ENCODE results near the gene CCNDBP1. TPM values are rescaled to one million over a fixed set of nuclear protein-coding genes. Genes with fewer than 3 reads are reported as not detected.

Gene CCNDBP1
- total RNA-seq, 1 donor from 2014 or later, result 71.0 TPM

DNA sequence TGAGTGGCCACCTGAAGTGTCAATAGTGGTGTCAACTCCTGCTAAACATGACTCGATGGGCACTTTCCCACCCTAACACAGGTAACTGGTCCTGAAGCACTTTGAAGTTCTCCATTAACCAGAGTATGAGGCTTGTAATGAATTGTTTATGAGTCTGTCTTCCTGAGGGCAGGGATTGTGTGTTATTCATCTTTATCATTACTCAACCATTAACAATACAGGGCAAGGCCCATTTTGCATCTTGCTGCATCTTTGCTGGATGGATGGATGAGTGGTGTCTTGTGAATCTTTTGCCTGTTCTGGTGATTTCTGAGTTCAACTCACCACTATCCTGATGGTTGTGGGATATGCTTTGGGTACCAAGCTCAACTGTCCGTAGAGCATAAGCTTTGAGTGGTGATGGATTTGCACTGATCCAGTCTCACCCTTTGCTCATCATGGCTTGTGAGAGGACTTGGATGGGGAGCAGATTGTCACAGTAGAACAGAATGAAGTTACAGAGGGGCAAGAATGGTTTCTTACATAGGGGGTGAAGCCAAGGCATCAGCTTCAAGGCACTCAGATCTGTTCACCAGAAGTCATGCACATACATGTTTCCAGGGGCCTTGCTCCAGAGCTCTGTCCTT, 57.9 kb downstream of the CCNDBP1 start:
- TF ChIP-seq CTCF (IDR thresholded peaks at IDR 0.05), result no peak
- DNase-seq (no peak), ATAC-seq (no peak)
- H3K27ac ChIP-seq, result no peak overlapping the region
- no peaks in the 10 kb centered on the region for H3K4me1 ChIP-seq
- no peaks in the 10 kb centered on the region for H3K27me3 ChIP-seq (ENCODE audit: low read depth)
- no peaks in the 10 kb centered on the region for H3K36me3 ChIP-seq
- H3K9me3 ChIP-seq, result no peaks in the 10 kb centered on the region
- intact Hi-C loops (cut with DNase I), result no loop called here
- H3K4me3 ChIP-seq, result no peak overlapping the region

DNA sequence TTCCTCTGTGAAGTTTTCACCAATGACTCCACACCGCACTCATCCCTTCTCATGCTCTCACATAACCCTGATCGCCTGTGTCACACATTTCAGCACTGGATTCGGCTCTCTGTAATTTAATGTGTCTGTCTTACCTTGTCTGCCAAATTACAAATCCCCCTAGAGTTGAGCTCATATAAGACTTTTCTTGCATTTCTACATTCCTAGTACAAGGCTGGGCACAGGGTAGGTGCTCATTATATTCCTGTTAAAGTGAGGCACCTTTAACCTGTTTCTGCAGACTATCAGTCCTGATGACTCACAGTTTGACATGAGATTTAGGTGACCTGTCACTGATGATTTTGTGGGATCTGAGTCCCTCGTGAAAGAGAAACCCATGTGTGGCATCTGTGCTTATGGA, 58.9 kb downstream of the CCNDBP1 start:
- ATAC-seq (no peak), DNase-seq (no peak)
- Histone ChIP-seq H3K27me3 (ENCODE audit: low read depth) (no peaks in the 10 kb centered on the region), H3K27ac (no peak overlapping the region), H3K36me3 (no peaks in the 10 kb centered on the region), H3K4me1 (no peaks in the 10 kb centered on the region), H3K9me3 (no peaks in the 10 kb centered on the region), H3K4me3 (no peak overlapping the region)
- intact Hi-C loops (cut with DNase I), result no loop called here
- no peak for TF ChIP-seq CTCF (IDR thresholded peaks at IDR 0.05)

DNA sequence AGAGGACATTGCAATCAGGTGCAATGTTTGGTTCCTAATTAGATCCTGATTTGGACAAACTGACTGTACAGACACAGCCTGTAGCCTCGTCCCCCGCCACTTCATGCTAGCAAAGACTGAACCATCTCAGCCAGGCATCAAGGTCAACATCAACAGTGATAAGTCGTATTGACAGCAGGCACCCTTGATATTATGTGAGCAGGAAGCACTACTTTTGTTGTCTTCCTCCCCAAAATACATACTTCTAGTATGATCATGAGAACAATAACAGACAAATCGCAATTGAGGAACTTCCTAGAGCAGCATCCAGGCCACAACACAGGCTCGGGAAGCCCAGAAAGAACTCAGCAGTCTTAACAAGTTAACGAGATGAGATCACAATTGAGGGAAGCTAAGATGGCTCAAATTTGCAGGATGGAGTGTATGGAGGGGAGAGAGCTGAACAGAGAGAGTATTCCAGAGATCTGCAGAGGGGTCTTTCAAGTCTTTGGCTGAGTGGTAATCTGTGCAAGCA, 61.1 kb downstream of the CCNDBP1 start:
- DNase-seq (no peak), ATAC-seq (no peak)
- TF ChIP-seq CTCF (IDR thresholded peaks at IDR 0.05), result no peak
- Histone ChIP-seq H3K36me3 (no peaks in the 10 kb centered on the region), H3K9me3 (no peaks in the 10 kb centered on the region), H3K27me3 (ENCODE audit: low read depth) (no peaks in the 10 kb centered on the region), H3K4me3 (no peak overlapping the region), H3K27ac (no peak overlapping the region), H3K4me1 (no peaks in the 10 kb centered on the region)
- intact Hi-C loops (cut with DNase I), result no loop called here

Other genes with a start within 250 kb of the CCNDBP1 start
- 32.5 TPM for gene UBR1, start 79.4 kb upstream of the CCNDBP1 start, total RNA-seq
- 26.2 TPM for gene TMEM62, start 51.8 kb upstream of the CCNDBP1 start, total RNA-seq
- not detected for gene EPB42, start 35.6 kb downstream of the CCNDBP1 start, total RNA-seq
- gene TGM5, start 81.5 kb downstream of the CCNDBP1 start, total RNA-seq, result 0.32 TPM
- not detected for gene TGM7, start 116.9 kb downstream of the CCNDBP1 start, total RNA-seq
- gene LCMT2, start 145.2 kb downstream of the CCNDBP1 start, total RNA-seq, result 6.9 TPM
- gene ZSCAN29, start 185.6 kb downstream of the CCNDBP1 start, total RNA-seq, result 24.3 TPM
- gene TUBGCP4, start 185.7 kb downstream of the CCNDBP1 start, total RNA-seq, result 21.6 TPM